DMS79 treated with DMSO at 0.1 percent for 48 hours (cell line): ENCODE data around the gene NR2F1.

Source experiments
- DNase-seq: peaks from one replicate; lab custom pipeline; 2025; lab: John Stamatoyannopoulos, UW

The NR2F1 gene

GRCh38 chr5:93642526-93642925 lies 59.5 kb downstream of the NR2F1 start:
- DNase-seq, result no peak
